Memory B cell (primary cell): ENCODE measurements around the gene TFCP2.
"Not testable (repeated sequence)": the region's sequence is repeated elsewhere in the genome, so short reads cannot be mapped to it uniquely, and the experiment has no call there.

ENCODE experiments used
- ATAC-seq: fragments of 150-1000 bp; cut with Tn5 transposase; 2 replicates; pipeline ENCODE4 v1.10.0; 2021; ENCODE audit warnings: low read depth, mild to moderate bottlenecking, moderate library complexity
- DNase-seq, 2 donors: peaks; one replicate each; pipeline ENCODE4 v3.0.0; 2022; ENCODE audit warnings: low spot score in 2 of 2
- H3K27ac Mint-ChIP-seq: one replicate; pipeline ENCODE4 v1.8.0; 2022; ENCODE audit warnings: mild to moderate bottlenecking, moderate library complexity, mixed read lengths
- H3K27me3 Mint-ChIP-seq: one replicate; pipeline ENCODE4 v1.8.0; 2022; ENCODE audit warnings: mixed read lengths
- H3K36me3 Mint-ChIP-seq: one replicate; pipeline ENCODE4 v1.8.0; 2022; ENCODE audit warnings: mild to moderate bottlenecking, mixed read lengths
- H3K4me1 Mint-ChIP-seq: one replicate; pipeline ENCODE4 v1.8.0; 2022; ENCODE audit warnings: mixed read lengths
- H3K4me3 Mint-ChIP-seq: one replicate; pipeline ENCODE4 v1.8.0; 2022; ENCODE audit warnings: mild to moderate bottlenecking, moderate library complexity, mixed read lengths
- H3K9me3 Mint-ChIP-seq: one replicate; pipeline ENCODE4 v1.8.0; 2022; ENCODE audit warnings: mixed read lengths

Gene TFCP2, protein sequence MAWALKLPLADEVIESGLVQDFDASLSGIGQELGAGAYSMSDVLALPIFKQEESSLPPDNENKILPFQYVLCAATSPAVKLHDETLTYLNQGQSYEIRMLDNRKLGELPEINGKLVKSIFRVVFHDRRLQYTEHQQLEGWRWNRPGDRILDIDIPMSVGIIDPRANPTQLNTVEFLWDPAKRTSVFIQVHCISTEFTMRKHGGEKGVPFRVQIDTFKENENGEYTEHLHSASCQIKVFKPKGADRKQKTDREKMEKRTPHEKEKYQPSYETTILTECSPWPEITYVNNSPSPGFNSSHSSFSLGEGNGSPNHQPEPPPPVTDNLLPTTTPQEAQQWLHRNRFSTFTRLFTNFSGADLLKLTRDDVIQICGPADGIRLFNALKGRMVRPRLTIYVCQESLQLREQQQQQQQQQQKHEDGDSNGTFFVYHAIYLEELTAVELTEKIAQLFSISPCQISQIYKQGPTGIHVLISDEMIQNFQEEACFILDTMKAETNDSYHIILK

DNA sequence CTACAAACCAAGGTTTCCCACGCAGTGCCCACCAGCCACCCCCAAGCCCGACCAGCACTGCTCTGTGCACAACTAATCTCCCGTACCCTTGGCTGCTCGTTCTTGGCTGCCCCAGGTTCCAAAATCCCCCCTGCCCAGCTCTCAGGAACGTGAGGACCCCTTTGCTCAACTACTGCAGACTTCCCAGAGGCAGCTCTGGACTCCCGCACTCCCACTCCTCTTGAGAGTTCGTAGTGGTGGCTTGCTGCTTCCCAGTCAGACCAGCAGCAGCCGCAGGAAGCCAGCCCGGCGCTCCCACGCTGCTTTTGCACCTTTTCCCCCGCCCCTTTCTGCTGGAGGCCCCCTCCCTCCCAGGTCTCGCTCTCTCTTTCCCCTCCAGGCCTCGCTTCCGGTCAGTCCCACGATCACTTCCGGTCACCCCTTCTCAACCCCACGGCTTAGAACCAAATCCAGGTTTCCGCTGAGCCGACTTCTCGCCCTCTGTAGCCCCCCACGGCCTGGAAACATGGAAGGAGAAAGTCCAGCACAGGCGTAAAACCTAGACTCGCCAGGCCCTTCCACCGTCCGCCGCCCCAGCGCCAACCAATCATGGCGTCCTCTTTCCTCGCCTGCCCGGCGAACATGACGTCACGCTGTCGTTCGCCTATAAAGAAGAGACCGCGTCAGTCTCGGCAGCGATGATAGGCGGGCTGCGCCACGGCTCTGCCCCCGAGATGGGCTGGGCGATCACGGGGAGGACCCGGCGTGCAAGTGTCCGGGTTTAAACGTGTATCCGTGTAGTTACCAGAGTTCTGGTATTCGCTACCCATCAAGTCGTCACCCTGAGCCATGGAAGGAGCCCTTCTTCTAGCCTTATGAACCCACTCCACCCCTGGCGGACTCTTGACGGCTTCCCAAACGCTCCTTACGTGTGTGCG is at the start of gene TFCP2:
TSS of gene TFCP2 (minus strand) at position 621 of the 917 bp plus-strand sequence. CDS start 713 bp downstream, outside the sequence.
- H3K4me1 Mint-ChIP-seq, result peaks cover 7% of the 10 kb centered on the region
- H3K27ac Mint-ChIP-seq, result no peak within 1 kb of the TSS
- DNase-seq (peak; percentile 81 to 86), ATAC-seq (peak; percentile 99)
- H3K27me3 Mint-ChIP-seq, result no peaks in the 10 kb centered on the region
- H3K4me3 Mint-ChIP-seq, result peak within 1 kb of the TSS; percentile 83
- H3K9me3 Mint-ChIP-seq, result no peaks in the 10 kb centered on the region
- no peaks in the 10 kb centered on the region for H3K36me3 Mint-ChIP-seq

DNA sequence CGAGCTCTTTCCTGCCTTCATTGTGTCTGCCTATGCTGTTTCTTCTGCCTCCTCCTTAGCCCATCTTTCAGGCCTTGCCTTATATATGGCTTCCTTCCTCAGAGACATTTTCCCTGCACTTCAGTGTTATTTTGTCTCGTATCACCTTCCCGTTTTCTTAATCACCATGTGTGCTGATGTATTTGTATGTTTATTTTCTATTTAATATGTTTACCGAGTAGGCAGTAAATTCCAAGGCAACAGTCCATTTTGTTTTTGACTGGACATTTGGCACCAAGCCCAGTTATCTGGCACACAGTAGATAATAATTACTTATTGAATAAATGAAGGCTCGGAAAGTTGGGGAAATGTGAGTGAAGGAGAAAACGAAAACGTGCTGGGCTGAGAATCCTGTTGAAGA is 49.5 kb upstream of the TFCP2 start:
- Mint-ChIP-seq H3K4me1 (peaks cover 12% of the 10 kb centered on the region), H3K27ac (no peak overlapping the region), H3K4me3 (no peak overlapping the region), H3K9me3 (no peaks in the 10 kb centered on the region), H3K27me3 (no peaks in the 10 kb centered on the region), H3K36me3 (peaks cover 4% of the 10 kb centered on the region)
- no peak for ATAC-seq
- no peak for DNase-seq

DNA sequence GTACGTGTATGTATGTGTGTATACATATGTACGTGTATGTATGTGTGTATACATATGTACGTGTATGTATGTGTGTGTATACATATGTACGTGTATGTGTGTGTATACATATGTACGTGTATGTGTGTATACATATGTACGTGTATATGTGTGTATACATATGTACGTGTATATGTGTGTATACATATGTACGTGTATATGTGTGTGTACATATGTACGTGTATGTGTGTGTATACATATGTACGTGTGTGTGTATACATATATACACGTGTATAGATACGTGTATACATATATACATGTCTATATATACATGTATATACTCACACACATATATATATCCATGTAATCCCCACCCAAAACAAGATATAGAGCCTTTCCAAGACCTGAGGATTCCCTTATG is 46.9 kb upstream of the TFCP2 start:
- not testable (repeated sequence) for H3K27ac Mint-ChIP-seq, H3K36me3 Mint-ChIP-seq, DNase-seq, H3K4me3 Mint-ChIP-seq, H3K9me3 Mint-ChIP-seq, ATAC-seq, H3K27me3 Mint-ChIP-seq
- H3K4me1 Mint-ChIP-seq, result peaks cover 17% of the 10 kb centered on the region

DNA sequence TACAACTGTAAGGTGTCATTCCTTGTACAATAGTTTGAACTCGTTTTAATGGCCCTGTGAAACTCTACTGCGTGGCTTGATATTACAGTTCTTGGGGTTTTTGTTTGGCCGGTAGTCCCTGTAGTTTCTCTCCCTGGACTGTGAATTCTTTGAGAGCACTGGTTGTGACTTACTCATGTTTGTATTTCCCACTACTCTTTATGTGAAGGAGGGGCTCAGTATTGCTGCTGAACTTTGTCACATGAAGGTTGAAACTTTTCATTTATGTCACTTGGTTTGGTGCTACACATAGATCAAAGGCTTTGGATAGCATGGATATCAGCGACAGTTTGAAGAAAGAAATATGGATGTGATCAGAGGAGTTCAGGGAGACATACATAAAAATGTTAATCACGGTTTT is 46.4 kb upstream of the TFCP2 start:
- DNase-seq, result no peak
- no peak for ATAC-seq
- Mint-ChIP-seq H3K27me3 (no peaks in the 10 kb centered on the region), H3K9me3 (no peaks in the 10 kb centered on the region), H3K36me3 (peaks cover 3% of the 10 kb centered on the region), H3K4me3 (peak overlapping the region; percentile 34), H3K4me1 (peaks cover 19% of the 10 kb centered on the region), H3K27ac (peak overlapping the region; percentile 97)

DNA sequence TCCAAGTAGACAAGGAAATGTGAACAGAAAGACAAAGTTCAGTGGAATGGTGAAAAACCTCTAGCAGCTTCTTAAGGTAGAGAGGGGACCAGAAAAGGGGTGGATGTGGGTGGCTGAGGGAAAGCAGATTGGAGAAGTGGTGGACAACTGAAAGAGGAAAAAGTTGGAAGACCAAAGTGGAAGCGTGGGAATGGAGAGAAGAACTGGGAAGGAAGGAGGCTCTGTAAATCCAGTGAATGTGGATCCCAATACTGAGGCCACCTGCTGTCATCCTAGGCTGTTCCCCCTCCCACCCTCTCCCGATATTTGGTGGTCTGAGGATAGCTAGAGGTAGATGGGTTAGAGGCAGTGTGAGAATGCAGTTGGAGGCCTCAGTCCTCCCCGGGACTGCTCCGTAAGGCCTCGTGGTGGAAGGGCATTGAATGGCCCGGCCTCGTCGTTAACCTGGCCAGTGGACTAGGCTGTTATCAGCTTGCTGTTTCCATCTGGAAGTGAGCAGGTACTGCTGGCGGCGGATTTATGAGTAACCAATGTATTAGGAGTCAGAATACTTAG is 45.7 kb upstream of the TFCP2 start:
- Mint-ChIP-seq H3K4me1 (peaks cover 20% of the 10 kb centered on the region), H3K36me3 (peaks cover 6% of the 10 kb centered on the region), H3K9me3 (no peaks in the 10 kb centered on the region), H3K4me3 (peak overlapping the region; percentile 92), H3K27me3 (no peaks in the 10 kb centered on the region), H3K27ac (peak overlapping the region; percentile 97)
- no peak for DNase-seq
- no peak for ATAC-seq

DNA sequence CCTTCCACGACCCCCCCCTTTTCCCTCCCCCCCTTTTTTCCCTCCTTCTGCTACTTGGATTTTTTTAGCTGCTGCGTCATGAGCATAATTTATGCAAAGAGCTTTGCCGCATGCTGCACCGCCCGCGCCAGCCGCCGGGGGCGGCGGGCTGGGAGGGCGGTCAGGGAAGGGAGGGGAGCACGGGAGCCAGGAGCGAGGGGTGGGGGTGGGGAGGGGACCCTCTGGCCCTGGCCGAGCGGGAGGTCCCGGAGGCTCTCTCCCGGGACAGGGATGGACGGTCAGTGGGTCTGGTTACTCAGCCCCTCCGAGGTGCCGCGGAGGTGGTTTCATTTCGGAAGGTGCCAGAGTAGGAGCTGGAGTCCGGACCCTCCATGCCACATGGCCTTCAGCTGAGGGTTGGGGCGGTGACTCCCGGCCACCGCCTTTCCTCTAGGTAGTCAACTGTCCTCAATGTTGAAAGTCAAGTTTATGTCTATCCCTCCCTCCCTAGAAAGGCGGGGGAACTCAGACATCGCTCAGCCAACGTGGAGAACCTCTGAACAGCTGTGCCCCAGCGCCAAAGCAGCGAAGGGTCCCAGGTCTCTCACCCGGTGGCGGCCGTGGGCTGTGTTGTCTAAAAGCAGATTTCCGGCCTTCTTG is 45.2 kb upstream of the TFCP2 start, which contains the start of gene POU6F1:
TSS of gene POU6F1 (minus strand) at position 95 of the 639 bp plus-strand sequence. CDS start 11,226 bp downstream, outside the sequence.
- Mint-ChIP-seq H3K27ac (peak within 1 kb of the TSS; percentile 97), H3K9me3 (no peaks in the 10 kb centered on the region), H3K4me1 (peaks cover 20% of the 10 kb centered on the region), H3K36me3 (peaks cover 6% of the 10 kb centered on the region), H3K4me3 (peak within 1 kb of the TSS; percentile 92), H3K27me3 (no peaks in the 10 kb centered on the region)
- peak; percentile 76 for ATAC-seq
- DNase-seq, result peak in 1 of 2 donors; percentile 68

DNA sequence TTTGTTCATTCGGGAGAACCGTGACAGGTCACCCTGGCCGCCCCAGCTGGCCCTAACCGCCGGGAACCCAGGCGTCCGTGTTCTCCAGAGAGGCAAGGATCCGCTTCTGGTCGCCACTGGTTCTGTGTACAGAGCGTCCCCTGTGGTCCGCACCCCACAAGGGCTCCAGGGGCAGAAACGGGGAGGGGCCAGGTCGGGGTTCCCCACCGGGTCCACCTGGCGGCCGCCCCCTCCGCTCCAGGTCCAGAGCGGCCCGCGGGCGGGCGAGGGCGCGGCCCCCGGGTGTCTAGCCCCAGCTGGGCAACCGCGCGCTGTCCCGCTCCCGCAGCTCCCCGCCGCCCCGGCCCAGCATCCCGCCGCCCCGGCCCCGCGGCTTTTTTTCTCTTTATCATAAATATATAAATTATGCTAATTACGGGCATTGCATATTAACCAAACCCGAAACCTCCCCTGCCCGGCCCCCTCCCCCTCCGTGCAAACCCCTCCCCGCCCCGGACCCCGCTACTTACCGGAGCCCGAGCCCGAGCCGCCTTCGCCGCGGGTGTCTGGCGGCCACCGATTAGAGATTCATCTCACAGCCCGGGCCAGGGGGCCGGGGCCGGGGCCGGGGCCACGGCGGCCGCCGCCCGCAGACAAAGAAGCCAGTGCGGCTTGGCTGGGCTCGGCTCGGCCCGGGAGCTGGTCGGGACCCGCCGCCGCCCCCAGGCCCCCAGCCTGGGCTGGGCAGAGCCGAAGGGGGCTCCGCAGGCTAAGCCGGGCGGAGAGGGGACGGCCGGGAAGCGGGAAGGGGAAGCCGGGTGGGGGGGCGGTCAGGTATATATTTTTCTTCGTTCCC is 44.4 kb upstream of the TFCP2 start:
- DNase-seq (peak; percentile 62 to 68), ATAC-seq (peak; percentile 67)
- H3K4me3 Mint-ChIP-seq, result peak overlapping the region; percentile 92
- peak overlapping the region; percentile 97 for H3K27ac Mint-ChIP-seq
- H3K27me3 Mint-ChIP-seq, result no peaks in the 10 kb centered on the region
- no peaks in the 10 kb centered on the region for H3K9me3 Mint-ChIP-seq
- H3K4me1 Mint-ChIP-seq, result peaks cover 19% of the 10 kb centered on the region
- H3K36me3 Mint-ChIP-seq, result peaks cover 6% of the 10 kb centered on the region

DNA sequence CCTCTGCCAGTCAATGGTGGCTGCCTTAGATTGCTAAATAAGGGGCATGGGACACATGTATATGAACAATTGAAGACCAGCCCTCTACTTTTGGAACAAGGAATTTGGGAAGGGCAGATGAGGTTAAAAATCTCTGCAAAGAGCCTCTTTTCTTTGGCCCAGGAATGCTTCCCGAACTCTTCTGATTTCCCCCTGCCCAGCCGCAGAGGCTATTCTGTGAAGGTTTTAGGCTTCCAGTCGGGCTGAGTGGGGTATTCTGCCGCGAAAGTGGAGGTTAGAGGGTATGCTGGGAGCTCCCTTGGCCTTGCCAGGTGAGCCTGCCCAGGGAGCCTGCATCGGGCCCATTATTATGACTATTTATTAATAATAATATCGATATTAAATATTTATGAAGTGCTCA is 43.7 kb upstream of the TFCP2 start:
- ATAC-seq (no peak), DNase-seq (no peak)
- H3K9me3 Mint-ChIP-seq, result no peaks in the 10 kb centered on the region
- no peaks in the 10 kb centered on the region for H3K27me3 Mint-ChIP-seq
- H3K4me3 Mint-ChIP-seq, result peak overlapping the region; percentile 70
- H3K4me1 Mint-ChIP-seq, result peaks cover 18% of the 10 kb centered on the region
- H3K27ac Mint-ChIP-seq, result peak overlapping the region; percentile 78
- H3K36me3 Mint-ChIP-seq, result peaks cover 6% of the 10 kb centered on the region

DNA sequence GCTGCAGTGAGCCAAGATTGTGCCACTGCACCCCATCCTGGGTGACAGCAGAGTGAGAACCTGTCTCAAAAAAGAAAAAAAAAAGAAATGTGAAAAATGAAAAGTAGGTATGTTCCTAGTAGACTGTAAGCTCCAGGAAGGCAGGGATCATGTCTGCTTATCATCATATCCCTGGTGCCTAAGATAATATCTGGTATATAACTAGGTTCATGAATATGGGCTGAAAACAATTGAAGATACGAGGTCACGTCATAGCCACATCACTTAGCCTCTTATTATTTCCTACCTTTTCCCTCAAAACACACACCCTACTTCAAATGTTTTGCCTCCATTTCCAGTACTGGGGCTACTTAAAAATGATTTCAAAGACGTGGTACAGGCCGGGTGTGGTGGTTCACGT is 42.0 kb upstream of the TFCP2 start:
- no peak for DNase-seq
- no peaks in the 10 kb centered on the region for H3K9me3 Mint-ChIP-seq
- no peak overlapping the region for H3K27ac Mint-ChIP-seq
- H3K36me3 Mint-ChIP-seq, result peaks cover 9% of the 10 kb centered on the region
- no peak for ATAC-seq
- no peaks in the 10 kb centered on the region for H3K27me3 Mint-ChIP-seq
- no peak overlapping the region for H3K4me3 Mint-ChIP-seq
- H3K4me1 Mint-ChIP-seq, result peaks cover 22% of the 10 kb centered on the region

DNA sequence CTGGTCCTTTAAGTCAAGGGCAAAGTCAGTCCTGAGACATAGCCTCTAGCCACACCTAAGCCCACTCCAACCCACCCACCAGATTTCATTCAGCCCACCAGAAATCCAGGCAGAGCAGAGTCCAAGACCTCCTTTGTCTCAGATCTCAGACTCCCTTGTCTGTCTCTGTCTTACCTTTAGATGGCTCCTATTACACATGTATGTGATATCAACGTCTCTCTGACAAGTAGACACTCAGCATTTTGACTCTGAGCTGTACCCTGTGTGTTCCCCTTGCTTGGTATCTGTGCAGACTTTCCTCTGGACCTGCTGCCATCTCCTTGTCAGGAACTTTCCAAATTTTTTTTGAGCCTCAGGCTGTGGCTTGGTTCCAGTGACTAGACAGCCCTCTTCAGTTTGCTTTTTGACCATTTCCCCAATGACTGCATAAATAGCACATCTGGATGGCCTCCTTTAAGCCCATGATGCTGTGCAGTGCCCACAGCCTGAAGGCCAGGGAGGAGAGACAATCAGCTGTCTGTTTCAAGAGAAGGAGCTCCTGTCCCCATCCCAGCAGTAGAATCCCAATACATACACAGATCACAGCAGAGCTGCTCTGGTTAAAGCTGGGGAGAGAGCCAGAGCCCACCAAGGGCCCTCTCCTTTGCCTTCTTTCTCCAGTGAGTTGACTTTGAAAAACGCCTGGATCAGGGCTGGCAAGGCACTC is 37.9 kb upstream of the TFCP2 start:
- Mint-ChIP-seq H3K9me3 (no peaks in the 10 kb centered on the region), H3K4me1 (peaks cover 11% of the 10 kb centered on the region), H3K4me3 (no peak overlapping the region), H3K27me3 (no peaks in the 10 kb centered on the region), H3K27ac (no peak overlapping the region), H3K36me3 (peaks cover 9% of the 10 kb centered on the region)
- ATAC-seq (no peak), DNase-seq (no peak)

DNA sequence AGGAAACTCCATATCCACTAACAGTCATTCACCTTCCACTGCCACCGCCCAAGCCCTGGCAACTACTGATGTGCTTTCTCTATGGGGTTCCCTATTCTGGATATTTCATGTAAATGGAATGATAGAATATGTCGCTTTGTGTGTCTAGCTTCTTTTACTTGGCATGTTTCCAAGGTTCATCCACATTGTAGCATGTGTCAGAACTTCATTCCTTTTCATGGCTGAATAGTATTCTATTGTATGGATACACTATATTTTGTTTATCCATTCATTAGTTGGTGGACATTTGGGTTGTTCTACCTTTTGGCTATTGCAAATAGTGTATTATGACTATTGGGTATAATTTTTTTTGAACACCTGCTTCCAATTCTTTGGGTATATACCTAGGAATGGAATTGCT is 36.3 kb upstream of the TFCP2 start:
- Mint-ChIP-seq H3K27ac (no peak overlapping the region), H3K9me3 (no peaks in the 10 kb centered on the region), H3K4me1 (peaks cover 7% of the 10 kb centered on the region), H3K4me3 (no peak overlapping the region), H3K36me3 (peaks cover 5% of the 10 kb centered on the region), H3K27me3 (no peaks in the 10 kb centered on the region)
- ATAC-seq (no peak), DNase-seq (no peak)

DNA sequence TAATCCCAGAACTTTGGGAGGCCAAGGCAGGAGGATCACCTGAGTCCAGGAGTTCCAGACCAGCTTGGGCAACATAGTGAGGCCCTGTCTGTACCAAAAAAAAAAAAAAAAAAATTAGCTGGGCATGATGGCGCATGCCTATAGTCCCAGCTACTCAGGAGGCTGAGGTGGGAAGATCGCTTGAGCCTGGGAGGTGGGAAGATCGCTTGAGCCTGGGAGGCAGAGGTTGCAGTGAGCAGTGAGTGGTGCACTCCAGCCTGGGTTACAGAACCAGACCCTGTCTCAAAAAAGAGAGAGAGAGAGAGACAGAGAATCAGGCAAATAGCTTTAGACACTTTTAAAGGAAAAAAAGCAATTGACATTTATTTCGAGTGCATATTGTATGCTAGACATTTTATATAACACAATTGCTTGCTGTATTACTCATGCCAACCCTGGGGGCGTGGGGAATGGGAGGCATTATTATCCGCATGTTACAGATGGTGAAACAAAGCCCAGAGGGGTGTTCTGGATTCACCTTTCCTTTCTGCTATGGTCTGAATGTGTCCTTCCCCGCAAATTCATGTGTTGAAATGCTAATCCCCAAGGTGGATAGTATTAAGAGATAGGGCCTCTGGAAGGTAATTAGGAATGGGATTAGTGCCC is 35.2 kb upstream of the TFCP2 start:
- no peak for DNase-seq
- Mint-ChIP-seq H3K27me3 (no peaks in the 10 kb centered on the region), H3K27ac (no peak overlapping the region), H3K4me3 (no peak overlapping the region), H3K4me1 (peaks cover 6% of the 10 kb centered on the region), H3K9me3 (no peaks in the 10 kb centered on the region), H3K36me3 (peaks cover 6% of the 10 kb centered on the region)
- ATAC-seq, result no peak
